HEK293 (cell line): ENCODE data around the gene TMEM151B.

Experiments
- CTCF ChIP-seq: fragments of 450-650 bp; formaldehyde crosslinking; IDR thresholded peaks from 2 replicates; pipeline ENCODE4 v1.5.1; 2016; ENCODE audit warnings: missing biosample characterization, missing genetic modification characterization
- REST ChIP-seq: fragments of 450-650 bp; formaldehyde crosslinking; IDR thresholded peaks from 2 replicates; pipeline ENCODE4 v1.5.1; 2016; ENCODE audit warnings: missing biosample characterization, missing genetic modification characterization
- ZBTB20 ChIP-seq: fragments of 450-650 bp; formaldehyde crosslinking; IDR thresholded peaks from 2 replicates; pipeline ENCODE4 v1.5.1; 2016; ENCODE audit warnings: missing biosample characterization, missing genetic modification characterization
- ZNF707 ChIP-seq: fragments of 450-650 bp; formaldehyde crosslinking; IDR thresholded peaks from 2 replicates; pipeline ENCODE4 v1.5.1; 2016; ENCODE audit warnings: missing biosample characterization, missing genetic modification characterization

- TF ChIP-seq ZNF707 (no peak), CTCF (tag by site-specific recombination) (no peak), ZBTB20 (tag by site-specific recombination) (no peak), REST (no peak)
These were observed 62.3 kb downstream of the TMEM151B start for GRCh38 chr6:44332585-44332984.
